CD4-positive, CD25-positive, alpha-beta regulatory T cell (primary cell): ENCODE results near the gene ZNF18. TPM values are rescaled to one million over a fixed set of nuclear protein-coding genes. Genes with fewer than 3 reads are reported as not detected.

Source experiments
- ATAC-seq, 2 donors: fragments of 150-1000 bp; cut with Tn5 transposase; one replicate each; pipeline ENCODE4 v1.10.0; 2021; ENCODE audit warnings: low read depth in 2 of 2, moderate number of reproducible peaks in 2 of 2, moderate library complexity in 1 of 2
- DNase-seq, 3 donors: peaks; one replicate each; pipeline versions ENCODE4 v3.0.0 to v3.0.0-alpha.2; 2012 to 2022; ENCODE audit warnings: mixed read lengths in 1 of 3
- H3K27ac ChIP-seq: one replicate; pipeline ENCODE4 v1.7.0; 2013; ENCODE audit warnings: mild to moderate bottlenecking, low read length; ENCODE audit not compliant: insufficient read depth, poor library complexity, severe bottlenecking
- H3K27me3 ChIP-seq: one replicate; pipeline ENCODE4 v1.7.0; 2013; ENCODE audit warnings: low read length; ENCODE audit not compliant: control insufficient read depth, insufficient read depth
- H3K36me3 ChIP-seq: one replicate; pipeline ENCODE4 v1.7.0; 2013; ENCODE audit warnings: mild to moderate bottlenecking, low read length, moderate library complexity; ENCODE audit not compliant: control insufficient read depth, insufficient read depth
- H3K4me1 ChIP-seq: 2 replicates; pipeline ENCODE4 v1.7.0; 2013; ENCODE audit warnings: mild to moderate bottlenecking, low read length; ENCODE audit not compliant: insufficient read depth, control insufficient read depth, poor library complexity, severe bottlenecking
- H3K4me3 ChIP-seq: one replicate; pipeline ENCODE4 v1.7.0; 2013; ENCODE audit warnings: low read depth, mild to moderate bottlenecking, low read length, moderate library complexity
- H3K9me3 ChIP-seq, 2 experiments: 1 replicate in 1 of 2; 2 replicates in 1 of 2; pipeline ENCODE4 v1.7.0; 2013; ENCODE audit warnings: low read length in 2 of 2, mild to moderate bottlenecking in 1 of 2, moderate library complexity in 1 of 2; ENCODE audit not compliant: control insufficient read depth in 2 of 2
- H3K27ac Mint-ChIP-seq, 3 donors: one replicate each; pipeline ENCODE4 v1.8.0; 2020 to 2022; ENCODE audit warnings: mild to moderate bottlenecking in 3 of 3, mixed read lengths in 3 of 3, moderate library complexity in 2 of 3
- H3K27me3 Mint-ChIP-seq: one replicate; pipeline ENCODE4 v1.8.0; 2022; ENCODE audit warnings: mild to moderate bottlenecking, mixed read lengths
- H3K36me3 Mint-ChIP-seq: one replicate; pipeline ENCODE4 v1.8.0; 2020; ENCODE audit warnings: mixed read lengths
- H3K4me1 Mint-ChIP-seq, 4 donors: one replicate each; pipeline ENCODE4 v1.8.0; 2020 to 2022; ENCODE audit warnings: mixed read lengths in 4 of 4, mild to moderate bottlenecking in 1 of 4
- H3K4me3 Mint-ChIP-seq, 4 donors: one replicate each; pipeline ENCODE4 v1.8.0; 2020 to 2022; ENCODE audit warnings: mild to moderate bottlenecking in 4 of 4, mixed read lengths in 4 of 4, moderate library complexity in 3 of 4
- H3K9me3 Mint-ChIP-seq, 7 donors: one replicate each; pipeline ENCODE4 v1.8.0; 2020 to 2022; ENCODE audit warnings: mixed read lengths in 7 of 7, mild to moderate bottlenecking in 3 of 7, moderate library complexity in 2 of 7
- polyA plus RNA-seq, 4 donors: library from polyadenylated mRNA; unstranded; fragments of 300-500 nt; fragmentation: Illumina TruSeq; gene quantifications; one replicate each; pipeline ENCODE4 v1.2.3, GENCODE V29; 2021
- total RNA-seq: library from RNA; stranded (reverse); gene quantifications from one replicate; pipeline ENCODE4 v1.2.3, GENCODE V29; 2022

The ZNF18 gene
- total and polyA plus RNA-seq, 5 donors from 2014 or later, result 10.6 to 15.4 (median 11.9) TPM

DNA sequence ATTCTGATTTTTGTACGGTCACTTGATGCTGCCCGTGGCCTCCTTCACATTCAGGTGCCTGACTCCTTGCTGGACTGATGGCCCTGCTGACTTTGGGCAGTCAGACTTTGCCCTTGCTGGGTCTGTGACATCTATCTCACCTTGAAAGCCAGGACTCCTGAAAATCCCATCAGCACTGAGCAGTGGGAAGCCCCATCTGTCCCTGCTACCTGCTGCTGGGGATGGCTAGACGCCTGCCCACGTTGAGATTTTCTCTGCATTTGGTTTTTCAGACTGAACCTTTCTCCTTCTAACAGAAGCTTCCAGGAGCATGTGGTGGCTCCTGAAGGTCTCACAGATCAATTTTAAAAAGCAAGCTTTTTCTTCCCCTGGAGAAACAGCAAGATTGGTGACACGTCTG, 10.2 kb upstream of the ZNF18 start:
- peaks cover 3% of the 10 kb centered on the region for H3K27me3 ChIP-seq
- no peaks in the 10 kb centered on the region for H3K4me1 ChIP-seq
- H3K9me3 ChIP-seq, result no peaks in the 10 kb centered on the region
- no peaks in the 10 kb centered on the region for H3K4me1 Mint-ChIP-seq
- no peak overlapping the region for H3K27ac ChIP-seq
- H3K4me3 Mint-ChIP-seq, result no peak overlapping the region
- no peaks in the 10 kb centered on the region for H3K36me3 ChIP-seq
- no peak overlapping the region for H3K27ac Mint-ChIP-seq
- peaks cover 14% of the 10 kb centered on the region for H3K27me3 Mint-ChIP-seq
- no peak for ATAC-seq
- peaks cover 0 to 2% (median 0%) of the 10 kb centered on the region in 7 donors for H3K9me3 Mint-ChIP-seq
- DNase-seq, result no peak
- no peak overlapping the region for H3K4me3 ChIP-seq
- H3K36me3 Mint-ChIP-seq, result no peaks in the 10 kb centered on the region

DNA sequence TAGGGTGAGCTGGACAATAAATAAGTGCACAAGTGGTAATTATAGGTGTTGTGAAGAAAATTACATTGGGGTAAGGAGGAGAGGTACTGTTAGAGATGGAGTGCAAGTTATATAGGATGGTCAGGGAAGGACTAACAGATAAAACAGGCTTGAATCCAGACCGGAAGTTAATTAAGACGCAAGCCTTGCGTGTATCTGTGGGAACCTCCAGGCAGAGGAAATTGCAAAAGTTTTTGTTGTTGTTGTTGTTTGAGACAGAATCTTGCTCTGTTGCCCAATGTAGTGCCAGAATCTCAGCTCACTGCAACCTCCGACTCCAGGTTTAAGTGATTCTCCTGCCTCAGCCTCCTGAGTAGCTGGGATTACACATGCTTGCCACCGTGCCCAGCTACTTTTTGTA, 2.4 kb upstream of the ZNF18 start:
- ATAC-seq, result no peak
- Mint-ChIP-seq H3K36me3 (no peaks in the 10 kb centered on the region), H3K9me3 (no peaks in the 10 kb centered on the region), H3K27ac (no peak overlapping the region), H3K27me3 (peaks cover 5% of the 10 kb centered on the region), H3K4me3 (peak overlapping the region in 1 of 4 donors; percentile 61), H3K4me1 (peaks cover 0 to 24% (median 9%) of the 10 kb centered on the region in 4 donors)
- Histone ChIP-seq H3K27ac (no peak overlapping the region), H3K36me3 (no peaks in the 10 kb centered on the region), H3K27me3 (no peaks in the 10 kb centered on the region), H3K9me3 (no peaks in the 10 kb centered on the region), H3K4me3 (no peak overlapping the region), H3K4me1 (peaks cover 8% of the 10 kb centered on the region)
- DNase-seq, result no peak

GRCh38 chr17:11997972-11998233, 628 bp upstream of the ZNF18 start:
- no peaks in the 10 kb centered on the region for H3K9me3 ChIP-seq
- peak overlapping the region; percentile 93 for H3K4me3 ChIP-seq
- H3K4me1 ChIP-seq, result peaks cover 8% of the 10 kb centered on the region
- DNase-seq, result no peak
- peaks cover 5% of the 10 kb centered on the region for H3K27me3 Mint-ChIP-seq
- H3K27ac Mint-ChIP-seq, result peak overlapping the region; percentile 96 to 98 (median 97)
- peak overlapping the region; percentile 93 to 98 (median 94) for H3K4me3 Mint-ChIP-seq
- H3K36me3 Mint-ChIP-seq, result peaks cover 3% of the 10 kb centered on the region
- peaks cover 8 to 36% (median 15%) of the 10 kb centered on the region in 4 donors for H3K4me1 Mint-ChIP-seq
- H3K9me3 Mint-ChIP-seq, result no peaks in the 10 kb centered on the region
- H3K36me3 ChIP-seq, result no peaks in the 10 kb centered on the region
- ATAC-seq, result no peak
- H3K27me3 ChIP-seq, result no peaks in the 10 kb centered on the region
- H3K27ac ChIP-seq, result peak overlapping the region; percentile 92

GRCh38 chr17:11996722-11997146, 541 bp downstream of the ZNF18 start:
- H3K4me1 ChIP-seq, result peaks cover 8% of the 10 kb centered on the region
- peak overlapping the region; percentile 92 to 98 (median 94) for H3K4me3 Mint-ChIP-seq

DNA sequence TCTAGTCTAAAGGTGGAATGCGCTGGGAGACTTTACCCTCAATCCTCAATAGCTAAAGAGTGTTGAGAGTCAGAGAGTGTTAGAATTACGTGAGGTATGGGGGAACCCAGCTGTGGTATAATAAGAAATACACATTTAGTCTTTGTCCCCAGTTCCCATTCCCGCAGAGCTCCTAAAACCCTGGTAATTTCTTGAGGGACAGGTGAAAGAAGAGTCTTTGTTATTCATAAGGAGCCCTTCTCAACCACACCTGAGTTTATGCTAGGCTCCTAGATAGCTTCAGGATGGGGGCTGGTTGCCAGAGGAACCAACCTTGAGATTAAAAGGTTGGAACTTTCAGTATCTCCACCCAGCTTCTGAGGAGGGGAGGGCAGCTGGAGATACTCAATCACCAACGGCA, 5.8 kb downstream of the ZNF18 start:
- H3K36me3 Mint-ChIP-seq, result peaks cover 42% of the 10 kb centered on the region
- peak overlapping the region in 1 of 3 donors; percentile 54 for H3K27ac Mint-ChIP-seq
- ATAC-seq (no peak), DNase-seq (no peak)
- no peak overlapping the region for H3K4me3 ChIP-seq
- H3K27ac ChIP-seq, result no peak overlapping the region
- H3K4me1 ChIP-seq, result peaks cover 8% of the 10 kb centered on the region
- H3K36me3 ChIP-seq, result peaks cover 24% of the 10 kb centered on the region
- H3K4me3 Mint-ChIP-seq, result no peak overlapping the region
- no peaks in the 10 kb centered on the region for H3K27me3 Mint-ChIP-seq
- H3K9me3 Mint-ChIP-seq, result no peaks in the 10 kb centered on the region
- no peaks in the 10 kb centered on the region for H3K27me3 ChIP-seq
- H3K9me3 ChIP-seq, result no peaks in the 10 kb centered on the region
- H3K4me1 Mint-ChIP-seq, result peaks cover 30 to 59% (median 43%) of the 10 kb centered on the region in 4 donors

More at GRCh38 chr17:11996722-11997146, 541 bp downstream of the ZNF18 start:
- H3K9me3 ChIP-seq, result no peaks in the 10 kb centered on the region
- peaks cover 5% of the 10 kb centered on the region for H3K27me3 Mint-ChIP-seq
- no peaks in the 10 kb centered on the region for H3K9me3 Mint-ChIP-seq
- peak; percentile 0 to 5 for ATAC-seq
- H3K27me3 ChIP-seq, result no peaks in the 10 kb centered on the region
- peaks cover 8% of the 10 kb centered on the region for H3K36me3 Mint-ChIP-seq
- DNase-seq, result peak in 1 of 3 donors; percentile 71
- H3K36me3 ChIP-seq, result peaks cover 4% of the 10 kb centered on the region
- H3K4me3 ChIP-seq, result peak overlapping the region; percentile 90
- peaks cover 10 to 40% (median 16%) of the 10 kb centered on the region in 4 donors for H3K4me1 Mint-ChIP-seq
- H3K27ac Mint-ChIP-seq, result peak overlapping the region; percentile 85 to 96 (median 93)
- H3K27ac ChIP-seq, result peak overlapping the region; percentile 92

GRCh38 chr17:11990363-11990983, 6.8 kb downstream of the ZNF18 start:
- no peak for DNase-seq
- no peaks in the 10 kb centered on the region for H3K9me3 ChIP-seq
- ATAC-seq, result no peak
- no peaks in the 10 kb centered on the region for H3K27me3 ChIP-seq
- H3K4me1 Mint-ChIP-seq, result peaks cover 30 to 55% (median 39%) of the 10 kb centered on the region in 4 donors
- H3K36me3 ChIP-seq, result peaks cover 32% of the 10 kb centered on the region
- no peaks in the 10 kb centered on the region for H3K9me3 Mint-ChIP-seq
- H3K4me1 ChIP-seq, result peaks cover 6% of the 10 kb centered on the region
- no peak overlapping the region for H3K27ac ChIP-seq
- peak overlapping the region in 1 of 3 donors; percentile 54 for H3K27ac Mint-ChIP-seq
- peaks cover 45% of the 10 kb centered on the region for H3K36me3 Mint-ChIP-seq
- no peak overlapping the region for H3K4me3 ChIP-seq
- no peaks in the 10 kb centered on the region for H3K27me3 Mint-ChIP-seq
- H3K4me3 Mint-ChIP-seq, result peak overlapping the region in 1 of 4 donors; percentile 2

- Histone ChIP-seq H3K4me1 (peaks cover 6% of the 10 kb centered on the region), H3K27me3 (no peaks in the 10 kb centered on the region), H3K9me3 (no peaks in the 10 kb centered on the region), H3K4me3 (no peak overlapping the region), H3K36me3 (peaks cover 54% of the 10 kb centered on the region), H3K27ac (no peak overlapping the region)
- H3K9me3 Mint-ChIP-seq, result no peaks in the 10 kb centered on the region
- H3K36me3 Mint-ChIP-seq, result peaks cover 62% of the 10 kb centered on the region
- peak in 1 of 3 donors; percentile 16 for DNase-seq
- H3K4me1 Mint-ChIP-seq, result peaks cover 20 to 50% (median 29%) of the 10 kb centered on the region in 4 donors
- H3K27ac Mint-ChIP-seq, result no peak overlapping the region
- no peak for ATAC-seq
- no peaks in the 10 kb centered on the region for H3K27me3 Mint-ChIP-seq
- no peak overlapping the region for H3K4me3 Mint-ChIP-seq
Observed at GRCh38 chr17:11986942-11987329, 10.3 kb downstream of the ZNF18 start.
